Panc1 (cell line): ENCODE results near the gene CDC6. TPM values are rescaled to one million over a fixed set of nuclear protein-coding genes. Genes with fewer than 3 reads are reported as not detected.

Source experiments
- ATAC-seq: fragments of 200-7000 bp; cut with Tn5 transposase; 2 replicates; pipeline ENCODE4 v1.9.1; 2020; ENCODE audit warnings: mild to moderate bottlenecking, moderate library complexity
- BruUV-seq: library from RNA; stranded (reverse); fragments of 400-500 nt; replicated peaks from 2 replicates; lab custom pipeline; 2021; lab: Mats Ljungman, UMichigan
- CTCF ChIA-PET: fragments of 300-600 bp; sonication (Branson Sonifier 250); formaldehyde crosslinking; loops from one replicate; lab custom pipeline; 2022; ENCODE audit warnings: antibody characterized with exemption; lab: Charles Lee
- POLR2A ChIA-PET: fragments of 300-600 bp; sonication (Branson Sonifier 250); formaldehyde crosslinking; loops from one replicate; lab custom pipeline; 2022; ENCODE audit warnings: antibody characterized with exemption; lab: Charles Lee
- DNase-seq: peaks from one replicate; pipeline ENCODE4 v3.0.0-alpha.2; 2010; ENCODE audit warnings: low read depth, low spot score
- H3K27ac ChIP-seq: 2 replicates; pipeline ENCODE4 v1.5.1; 2011; ENCODE audit warnings: mild to moderate bottlenecking, low read length, inconsistent platforms
- H3K27me3 ChIP-seq: fragments of 200-500 bp; sonication (Bioruptor generic); 2 replicates; pipeline ENCODE4 v1.6.0; 2014; ENCODE audit warnings: low read length, inconsistent platforms; ENCODE audit not compliant: control insufficient read depth, insufficient read depth
- H3K36me3 ChIP-seq: fragments of 200-500 bp; sonication (Bioruptor generic); 2 replicates; pipeline ENCODE4 v1.5.1; 2014; ENCODE audit warnings: inconsistent platforms, mild to moderate bottlenecking, low read length, moderate library complexity; ENCODE audit not compliant: control insufficient read depth, insufficient read depth
- H3K4me1 ChIP-seq: 2 replicates; pipeline ENCODE4 v1.5.1; 2011; ENCODE audit warnings: inconsistent platforms, mild to moderate bottlenecking, low read length, moderate library complexity; ENCODE audit not compliant: control insufficient read depth, insufficient read depth
- H3K4me3 ChIP-seq, 2 experiments: 2 replicates each; pipeline ENCODE4 v1.5.1; 2011 to 2012; ENCODE audit warnings: low read depth in 2 of 2, low read length in 2 of 2, mild to moderate bottlenecking in 2 of 2, inconsistent platforms in 1 of 2, moderate library complexity in 1 of 2
- H3K9me3 ChIP-seq: fragments of 200-500 bp; sonication (Bioruptor generic); 2 replicates; pipeline ENCODE4 v1.5.1; 2014; ENCODE audit warnings: low read depth, mild to moderate bottlenecking, inconsistent platforms, low read length, moderate library complexity; ENCODE audit not compliant: control insufficient read depth, insufficient read depth
- POLR2AphosphoS5 ChIP-seq: IDR thresholded peaks from 2 replicates; pipeline ENCODE4 v1.6.1; 2012; ENCODE audit warnings: mild to moderate bottlenecking, low read depth, low read length, moderate library complexity
- SIN3A ChIP-seq: IDR thresholded peaks from 2 replicates; pipeline ENCODE4 v1.6.1; 2012; ENCODE audit warnings: low read depth, mild to moderate bottlenecking, low read length, moderate library complexity, borderline replicate concordance; ENCODE audit not compliant: insufficient read depth
- TCF7L2 ChIP-seq: IDR thresholded peaks from 2 replicates; pipeline ENCODE4 v1.6.1; 2011; ENCODE audit warnings: mild to moderate bottlenecking, low read depth, low read length, inconsistent platforms
- in situ Hi-C: cut with HindIII; loops from 2 replicates; pipeline ENCODE4 v1.10.0; 2016; ENCODE audit warnings: low sequenced_read_pairs, low pct_unique_long_range_greater_than_20kb
- intact Hi-C: fragments of 100-400 bp; cut with micrococcal nuclease; formaldehyde crosslinking; loops from one replicate; pipeline ENCODE4 v1.10.0; 2022; ENCODE audit not compliant: unreplicated experiment
- total RNA-seq: library from RNA; stranded (reverse); gene quantifications from one replicate; pipeline ENCODE4 v1.2.1, GENCODE V29; 2021; ENCODE audit not compliant: unreplicated experiment
- TF ChIP-seq, protein P1 (sequence below), 2 experiments: IDR thresholded peaks; 2 replicates each; pipeline ENCODE4 v1.6.1; 2011 to 2012; ENCODE audit warnings: low read depth in 2 of 2, control low read depth in 1 of 2, low read length in 1 of 2, mild to moderate bottlenecking in 1 of 2, moderate library complexity in 1 of 2; ENCODE audit not compliant: insufficient read depth in 1 of 2
- TF ChIP-seq, protein P2 (sequence below): fragments of 450-650 bp; IDR thresholded peaks from 2 replicates; pipeline ENCODE4 v1.5.1; 2017; ENCODE audit warnings: mild to moderate bottlenecking

CDC6 gene
- total RNA-seq, 1 experiment from 2014 or later: 66.3 TPM

DNA sequence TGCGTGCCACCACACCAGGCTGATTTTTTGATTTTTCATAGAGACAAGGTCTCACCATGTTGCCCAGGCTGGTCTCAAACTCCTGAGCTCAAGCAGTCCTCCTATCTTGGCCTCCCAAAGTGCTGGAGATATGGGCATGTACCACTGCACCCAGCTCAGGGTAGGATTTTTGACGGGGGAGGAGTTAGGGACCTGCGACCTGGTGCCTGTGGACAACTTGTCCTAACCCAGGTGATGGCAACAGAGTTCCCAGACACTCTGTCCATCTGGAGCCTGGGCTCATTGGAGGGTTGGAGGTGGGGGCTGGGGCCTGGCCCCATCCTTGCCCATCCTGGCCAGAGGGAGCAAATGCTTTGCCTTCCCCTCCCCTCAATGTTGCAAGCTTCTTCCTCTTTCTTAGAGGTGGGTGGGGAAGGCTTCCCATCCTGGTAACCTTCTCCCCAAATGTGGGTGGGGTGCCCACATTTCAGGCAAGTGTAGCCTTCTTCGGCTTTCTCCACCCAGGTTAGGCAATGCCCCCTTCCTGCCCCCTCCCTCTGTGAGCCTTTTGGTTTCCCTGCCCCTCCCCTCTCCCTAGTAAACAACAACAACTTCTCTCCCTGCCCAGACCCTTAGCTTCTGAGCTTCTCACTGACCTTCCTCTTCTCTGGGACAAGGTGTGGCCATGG is 46.2 kb downstream of the CDC6 start:
- Histone ChIP-seq H3K9me3 (no peaks in the 10 kb centered on the region), H3K4me1 (peaks cover 68% of the 10 kb centered on the region), H3K4me3 (no peak overlapping the region), H3K27me3 (no peaks in the 10 kb centered on the region), H3K27ac (peak overlapping the region; percentile 64; the same call in 1 of the 2 replicates), H3K36me3 (no peaks in the 10 kb centered on the region)
- in situ Hi-C loops: no loop called here
- DNase-seq (no peak), ATAC-seq (no peak)
- intact Hi-C loops: no loop called here
- POLR2A ChIA-PET: no interaction called here
- CTCF ChIA-PET: no interaction called here
- no peak for TF ChIP-seq POLR2AphosphoS5
- TF ChIP-seq TCF7L2: no peak
- TF ChIP-seq SIN3A: no peak
- TF ChIP-seq, protein P1, sequence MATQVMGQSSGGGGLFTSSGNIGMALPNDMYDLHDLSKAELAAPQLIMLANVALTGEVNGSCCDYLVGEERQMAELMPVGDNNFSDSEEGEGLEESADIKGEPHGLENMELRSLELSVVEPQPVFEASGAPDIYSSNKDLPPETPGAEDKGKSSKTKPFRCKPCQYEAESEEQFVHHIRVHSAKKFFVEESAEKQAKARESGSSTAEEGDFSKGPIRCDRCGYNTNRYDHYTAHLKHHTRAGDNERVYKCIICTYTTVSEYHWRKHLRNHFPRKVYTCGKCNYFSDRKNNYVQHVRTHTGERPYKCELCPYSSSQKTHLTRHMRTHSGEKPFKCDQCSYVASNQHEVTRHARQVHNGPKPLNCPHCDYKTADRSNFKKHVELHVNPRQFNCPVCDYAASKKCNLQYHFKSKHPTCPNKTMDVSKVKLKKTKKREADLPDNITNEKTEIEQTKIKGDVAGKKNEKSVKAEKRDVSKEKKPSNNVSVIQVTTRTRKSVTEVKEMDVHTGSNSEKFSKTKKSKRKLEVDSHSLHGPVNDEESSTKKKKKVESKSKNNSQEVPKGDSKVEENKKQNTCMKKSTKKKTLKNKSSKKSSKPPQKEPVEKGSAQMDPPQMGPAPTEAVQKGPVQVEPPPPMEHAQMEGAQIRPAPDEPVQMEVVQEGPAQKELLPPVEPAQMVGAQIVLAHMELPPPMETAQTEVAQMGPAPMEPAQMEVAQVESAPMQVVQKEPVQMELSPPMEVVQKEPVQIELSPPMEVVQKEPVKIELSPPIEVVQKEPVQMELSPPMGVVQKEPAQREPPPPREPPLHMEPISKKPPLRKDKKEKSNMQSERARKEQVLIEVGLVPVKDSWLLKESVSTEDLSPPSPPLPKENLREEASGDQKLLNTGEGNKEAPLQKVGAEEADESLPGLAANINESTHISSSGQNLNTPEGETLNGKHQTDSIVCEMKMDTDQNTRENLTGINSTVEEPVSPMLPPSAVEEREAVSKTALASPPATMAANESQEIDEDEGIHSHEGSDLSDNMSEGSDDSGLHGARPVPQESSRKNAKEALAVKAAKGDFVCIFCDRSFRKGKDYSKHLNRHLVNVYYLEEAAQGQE (IDR thresholded peaks at IDR 0.05; ENCODE audit: insufficient read depth in 1 of 2, low read depth in 2 of 2, low read length in 1 of 2): no peak
- TF ChIP-seq, protein P2, sequence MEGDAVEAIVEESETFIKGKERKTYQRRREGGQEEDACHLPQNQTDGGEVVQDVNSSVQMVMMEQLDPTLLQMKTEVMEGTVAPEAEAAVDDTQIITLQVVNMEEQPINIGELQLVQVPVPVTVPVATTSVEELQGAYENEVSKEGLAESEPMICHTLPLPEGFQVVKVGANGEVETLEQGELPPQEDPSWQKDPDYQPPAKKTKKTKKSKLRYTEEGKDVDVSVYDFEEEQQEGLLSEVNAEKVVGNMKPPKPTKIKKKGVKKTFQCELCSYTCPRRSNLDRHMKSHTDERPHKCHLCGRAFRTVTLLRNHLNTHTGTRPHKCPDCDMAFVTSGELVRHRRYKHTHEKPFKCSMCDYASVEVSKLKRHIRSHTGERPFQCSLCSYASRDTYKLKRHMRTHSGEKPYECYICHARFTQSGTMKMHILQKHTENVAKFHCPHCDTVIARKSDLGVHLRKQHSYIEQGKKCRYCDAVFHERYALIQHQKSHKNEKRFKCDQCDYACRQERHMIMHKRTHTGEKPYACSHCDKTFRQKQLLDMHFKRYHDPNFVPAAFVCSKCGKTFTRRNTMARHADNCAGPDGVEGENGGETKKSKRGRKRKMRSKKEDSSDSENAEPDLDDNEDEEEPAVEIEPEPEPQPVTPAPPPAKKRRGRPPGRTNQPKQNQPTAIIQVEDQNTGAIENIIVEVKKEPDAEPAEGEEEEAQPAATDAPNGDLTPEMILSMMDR: no peak
- BruUV-seq: no TSS peak

DNA sequence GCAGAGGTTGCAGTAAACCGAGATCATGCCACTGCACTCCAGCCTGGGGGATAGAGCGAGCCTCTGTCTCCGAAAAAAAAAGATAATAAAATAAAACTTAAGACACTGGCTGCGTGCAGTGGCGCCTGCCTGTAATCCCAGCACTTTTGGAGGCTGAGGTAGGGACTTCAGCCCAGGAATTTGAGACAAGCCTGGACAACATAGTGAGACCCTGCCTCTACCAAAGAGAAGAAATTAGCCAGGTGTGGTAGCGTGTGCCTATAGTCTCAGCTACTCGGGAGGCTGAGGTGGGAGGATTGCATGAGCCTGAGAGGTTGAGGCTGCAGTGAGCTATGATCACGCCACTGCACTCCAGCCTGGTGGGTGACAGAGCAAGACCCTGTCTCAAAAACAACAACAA is 47.9 kb downstream of the CDC6 start:
- ATAC-seq (no peak), DNase-seq (no peak)
- POLR2A ChIA-PET: interaction anchor here (0.6 kb wide), 1 partner anchor 85 kb away, joined by 4 read pairs; no protein-coding TSS in a partner anchor
- Histone ChIP-seq H3K4me3 (no peak overlapping the region), H3K9me3 (no peaks in the 10 kb centered on the region), H3K36me3 (no peaks in the 10 kb centered on the region), H3K4me1 (peaks cover 72% of the 10 kb centered on the region), H3K27ac (no peak overlapping the region), H3K27me3 (no peaks in the 10 kb centered on the region)
- in situ Hi-C loops: no loop called here
- CTCF ChIA-PET: no interaction called here
- intact Hi-C loops: no loop called here
- TF ChIP-seq, protein P2: no peak
- no peak for TF ChIP-seq TCF7L2
- TF ChIP-seq, protein P1 (IDR thresholded peaks at IDR 0.05; ENCODE audit: insufficient read depth in 1 of 2, low read depth in 2 of 2, low read length in 1 of 2): no peak
- no peak for TF ChIP-seq SIN3A
- BruUV-seq: no TSS peak
